HepG2 (cell line): ENCODE data around the gene CST3. TPM values are rescaled to one million over a fixed set of nuclear protein-coding genes. Genes with fewer than 3 reads are reported as not detected.

ENCODE experiments used
- ATAC-seq: fragments of 200-7000 bp; cut with Tn5 transposase; 3 replicates; pipeline ENCODE4 v1.9.1; 2020; ENCODE audit warnings: mild to moderate bottlenecking, moderate library complexity
- BruUV-seq: library from RNA; stranded (reverse); fragments of 400-500 nt; replicated peaks from 2 replicates; lab custom pipeline; 2021; lab: Mats Ljungman, UMichigan
- CTCF ChIA-PET: fragments of 300-600 bp; formaldehyde crosslinking; extraction: SDS; loops from one replicate; lab custom pipeline; 2021; ENCODE audit warnings: low total read pairs, inconsistent platforms, low intra/inter-chr PET ratio; lab: Yijun Ruan, JAX
- POLR2A ChIA-PET: fragments of 350-600 bp; sonication (Branson Sonifier 250); formaldehyde crosslinking; loops from one replicate; lab custom pipeline; 2020; ENCODE audit warnings: antibody characterized with exemption, inconsistent platforms; lab: Yijun Ruan, JAX
- DNase-seq: peaks from one replicate; pipeline ENCODE4 v3.0.0-alpha.2; 2015; ENCODE audit warnings: low spot score
- FAIRE-seq: peaks from 3 replicates; lab custom pipeline; 2011; peaks lifted over from hg19 to GRCh38; lab: Jason Lieb, UNC
- H2AFZ ChIP-seq: one replicate; pipeline ENCODE4 v1.6.1; 2011; ENCODE audit warnings: low read length, inconsistent platforms
- H3K27ac ChIP-seq: fragments of 300-600 bp; 3 replicates; pipeline ENCODE4 v1.8.0; 2011; ENCODE audit warnings: mixed run types, mild to moderate bottlenecking, mixed read lengths, low read length, inconsistent platforms; ENCODE audit not compliant: insufficient read depth; ENCODE audit errors: extremely low read length
- H3K27me3 ChIP-seq, 2 experiments: fragments of 200-600 bp in 1 of 2; 2 replicates in 1 of 2; 3 replicates in 1 of 2; pipeline versions ENCODE4 v1.6.0 to v1.8.0; 2011; ENCODE audit warnings: low read length in 2 of 2, mild to moderate bottlenecking in 2 of 2, moderate library complexity in 2 of 2, inconsistent platforms in 1 of 2; ENCODE audit not compliant: insufficient read depth in 2 of 2, control insufficient read depth in 1 of 2
- H3K36me3 ChIP-seq, 2 experiments: fragments of 200-600 bp in 1 of 2; replicated peaks in 1 of 2; 2 replicates in 1 of 2; 3 replicates in 1 of 2; pipeline versions ENCODE4 v1.5.1 to v1.8.0; 2011; ENCODE audit warnings: low read length in 2 of 2, inconsistent platforms in 1 of 2; ENCODE audit not compliant: insufficient read depth in 2 of 2, control insufficient read depth in 1 of 2
- H3K4me1 ChIP-seq: 2 replicates; pipeline ENCODE4 v1.5.1; 2012; ENCODE audit warnings: low read length, inconsistent platforms; ENCODE audit not compliant: insufficient read depth
- H3K4me2 ChIP-seq: 2 replicates; pipeline ENCODE4 v1.6.0; 2011; ENCODE audit warnings: low read depth, low read length, inconsistent platforms
- H3K4me3 ChIP-seq, 3 experiments: fragments of 200-600 bp in 1 of 3; sonication (generic), shearing (Covaris generic) in 1 of 3; replicated peaks in 1 of 3; 2 replicates each; pipeline ENCODE4 v1.5.1; 2011 to 2016; ENCODE audit warnings: low read length in 3 of 3, inconsistent platforms in 2 of 3, low read depth in 2 of 3, mild to moderate bottlenecking in 2 of 3, control low read depth in 1 of 3, mixed read lengths in 1 of 3; ENCODE audit not compliant: insufficient read depth in 1 of 3
- H3K79me2 ChIP-seq: one replicate; pipeline ENCODE4 v1.6.1; 2011; ENCODE audit warnings: low read length, inconsistent platforms; ENCODE audit not compliant: insufficient read depth
- H3K9ac ChIP-seq: 2 replicates; pipeline ENCODE4 v1.6.0; 2011; ENCODE audit warnings: mild to moderate bottlenecking, low read depth, low read length, inconsistent platforms; ENCODE audit not compliant: insufficient read depth
- H3K9me3 ChIP-seq: 2 replicates; pipeline ENCODE4 v1.5.1; 2012; ENCODE audit warnings: mild to moderate bottlenecking, low read length
- H4K20me1 ChIP-seq: 2 replicates; pipeline ENCODE4 v1.6.0; 2011; ENCODE audit warnings: inconsistent platforms, mild to moderate bottlenecking, low read length, moderate library complexity; ENCODE audit not compliant: insufficient read depth
- BCL6 ChIP-seq: IDR thresholded peaks from 2 replicates; pipeline ENCODE4 v1.6.1; 2016; ENCODE audit warnings: missing genetic modification reagents, missing compliant biosample characterization
- FOXC1 ChIP-seq: sonication (generic); formaldehyde crosslinking; IDR thresholded peaks from 2 replicates; pipeline ENCODE4 v1.8.0; 2022; ENCODE audit warnings: mild to moderate bottlenecking, missing genetic modification reagents, borderline replicate concordance
- MYNN ChIP-seq: sonication (generic); formaldehyde crosslinking; IDR thresholded peaks from 2 replicates; pipeline ENCODE4 v1.4.0; 2020; ENCODE audit warnings: mild to moderate bottlenecking, low read depth, missing genetic modification reagents
- SAP130 ChIP-seq: IDR thresholded peaks from 2 replicates; pipeline ENCODE4 v1.6.1; 2016; ENCODE audit warnings: low read depth
- ZBTB1 ChIP-seq: sonication (generic); formaldehyde crosslinking; IDR thresholded peaks from 2 replicates; pipeline ENCODE4 v1.4.0; 2020; ENCODE audit warnings: missing genetic modification reagents, borderline replicate concordance
- ZNF256 ChIP-seq: sonication (generic); formaldehyde crosslinking; conservative IDR thresholded peaks from 2 replicates; pipeline ENCODE4 v1.4.0; 2020; ENCODE audit warnings: missing genetic modification reagents
- ZNF446 ChIP-seq: sonication (generic); formaldehyde crosslinking; IDR thresholded peaks from 2 replicates; pipeline ENCODE4 v1.5.0; 2020; ENCODE audit warnings: mild to moderate bottlenecking, missing genetic modification reagents
- ZSCAN12 ChIP-seq: sonication (generic); formaldehyde crosslinking; IDR thresholded peaks from 2 replicates; pipeline ENCODE4 v1.9.0; 2021; ENCODE audit warnings: mild to moderate bottlenecking, missing genetic modification reagents
- WGBS: methylation state at CpG from one replicate; pipeline ENCODE4 v1.1.6; 2017; ENCODE audit warnings: low lambda C conversion rate; 5-methylcytosine and 5-hydroxymethylcytosine counted together
- in situ Hi-C: cut with HindIII; loops from 2 replicates; pipeline ENCODE4 v1.10.0; 2017; ENCODE audit warnings: low pct_unique_long_range_greater_than_20kb; ENCODE audit not compliant: extremely low pct_ligation_motif_present
- intact Hi-C: fragments of 100-400 bp; cut with micrococcal nuclease; formaldehyde crosslinking; loops from one replicate; pipeline ENCODE4 v1.10.0; 2022; ENCODE audit not compliant: unreplicated experiment
- polyA plus RNA-seq, 8 experiments: library from polyadenylated mRNA; depleted of rRNA in 3 of 8; stranded (reverse) in 7 of 8; unstranded in 1 of 8; fragments of >200 nt; fragmentation: Illumina TruSeq in 4 of 8; extraction: Trizol in 4 of 8; gene quantifications; 2 replicates each; pipeline versions ENCODE4 v1.2.1 to v1.2.3, GENCODE V29; 2011 to 2016; ENCODE audit warnings: low read depth in 4 of 8, missing spikeins in 1 of 8, mixed read lengths in 1 of 8; ENCODE audit not compliant: insufficient read depth in 1 of 8
- total RNA-seq, 5 experiments: library from RNA; depleted of rRNA; stranded (reverse); fragments of >200 nt; fragmentation: Illumina TruSeq; extraction: Trizol; gene quantifications; 2 replicates each; pipeline ENCODE4 v1.2.3, GENCODE V29; 2016; ENCODE audit warnings: low read depth in 1 of 5
- TF ChIP-seq, protein P1 (sequence below): sonication (generic); formaldehyde crosslinking; IDR thresholded peaks from 2 replicates; pipeline ENCODE4 v1.4.0; 2020; ENCODE audit warnings: missing genetic modification reagents, borderline replicate concordance
- TF ChIP-seq, protein P2 (sequence below): sonication (generic); IDR thresholded peaks from 2 replicates; pipeline ENCODE4 v1.6.1; 2016; ENCODE audit warnings: low read depth, borderline replicate concordance
- TF ChIP-seq, protein P3 (sequence below): sonication (generic); formaldehyde crosslinking; IDR thresholded peaks from 2 replicates; pipeline ENCODE4 v1.5.0; 2020; ENCODE audit warnings: mild to moderate bottlenecking, missing genetic modification reagents

CST3 gene
- total and polyA plus RNA-seq, 2 of the 13 experiments (the other 11 are each of a cell fraction or from before 2014, with no cell fraction given), result 690 to 1,005 TPM

DNA sequence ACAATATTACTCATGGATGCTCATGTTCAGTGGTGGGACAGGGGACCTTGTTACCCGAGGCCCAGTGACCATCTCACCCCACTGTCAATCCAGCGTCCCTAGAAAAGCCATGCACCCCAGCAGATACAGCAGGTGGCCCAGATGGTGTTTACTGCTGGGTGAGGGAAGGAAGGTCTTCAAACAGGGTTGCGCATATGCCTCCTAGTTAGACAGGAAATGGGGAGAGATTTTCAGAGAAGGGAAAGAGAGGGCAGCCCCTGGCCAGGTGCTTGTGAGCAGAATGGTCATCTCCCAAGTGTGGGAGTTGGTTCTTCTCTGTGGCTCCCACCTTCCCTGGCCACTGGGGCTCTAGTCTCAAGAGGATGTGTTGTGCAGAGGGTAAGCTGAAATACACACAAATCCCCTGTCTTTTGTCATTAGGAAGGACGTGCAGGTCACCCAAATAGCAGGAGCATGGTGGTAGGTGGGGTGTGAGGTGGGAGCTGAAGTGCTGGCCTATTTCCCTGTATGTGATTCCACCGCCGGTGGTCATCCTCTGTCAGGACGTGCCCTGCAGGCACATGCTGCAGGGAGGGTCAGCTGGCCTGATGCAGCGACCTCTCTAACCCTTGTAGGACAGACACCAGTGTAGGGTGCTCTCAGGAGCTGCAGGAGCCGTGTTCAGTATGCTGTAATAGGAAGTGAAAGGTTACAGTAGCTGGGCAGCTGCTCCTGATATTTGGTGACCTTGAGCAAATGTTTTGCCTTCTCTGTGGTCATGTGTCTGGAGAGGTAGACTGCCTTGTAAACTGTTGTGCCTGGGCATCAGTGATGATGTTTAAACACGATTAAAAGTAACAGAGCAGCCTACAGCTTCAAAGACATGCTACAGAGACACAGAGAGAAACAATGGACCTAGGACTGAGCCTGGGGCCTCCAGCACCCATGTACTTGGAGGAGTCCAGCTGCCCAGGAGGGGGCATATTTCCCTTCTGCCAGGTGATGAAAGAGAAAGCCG lies 3.2 kb upstream of the CST3 start (continued):
- TF ChIP-seq ZSCAN12 (CRISPR knock-in tag) (no peak), MYNN (no peak; the same call in 1 of the 2 replicates), ZBTB1 (CRISPR knock-in tag) (no peak), ZNF446 (CRISPR knock-in tag) (no peak), ZNF256 (no peak), FOXC1 (CRISPR knock-in tag) (peak; percentile 56; the same call in 1 of the 2 replicates)

DNA sequence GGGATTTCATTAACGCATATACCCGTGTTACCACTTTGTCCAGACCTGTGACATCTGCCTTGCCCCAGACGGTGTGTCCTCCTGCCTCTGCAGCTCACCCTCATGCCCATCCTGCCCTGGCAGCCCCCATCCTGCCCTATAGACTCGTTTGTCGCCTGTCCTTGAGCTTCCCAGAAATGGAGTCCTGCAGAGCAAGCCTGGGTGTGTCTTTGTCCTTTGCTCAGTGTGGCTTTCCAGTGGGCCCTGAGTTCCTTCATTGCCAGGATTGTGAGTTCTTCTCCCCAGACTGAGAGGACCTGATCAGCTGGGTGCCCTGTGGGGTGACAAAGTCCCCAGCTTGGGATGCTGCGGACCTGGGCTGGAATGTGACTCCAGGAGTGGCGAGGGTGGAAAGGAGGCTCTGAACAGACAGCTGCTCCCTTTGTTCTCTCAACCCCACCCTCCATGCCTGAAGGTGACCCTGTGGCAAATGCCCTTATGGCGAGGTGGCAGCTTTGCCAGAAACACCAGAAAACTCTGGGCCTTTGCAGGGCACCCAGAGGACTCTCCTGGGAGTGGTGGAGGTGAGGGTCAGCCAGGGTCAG lies 2.4 kb upstream of the CST3 start:
- Histone ChIP-seq H3K36me3 (peaks cover 2 to 3% of the 10 kb centered on the region in 2 experiments), H3K27ac (peak overlapping the region; percentile 48), H3K79me2 (peaks cover 24% of the 10 kb centered on the region), H4K20me1 (peaks cover 14% of the 10 kb centered on the region; the same call in 1 of the 2 replicates), H3K27me3 (no peaks in the 10 kb centered on the region; a peak in 1 of 5 replicates), H3K9ac (peak overlapping the region; percentile 50), H2AFZ (no peak overlapping the region), H3K4me3 (peak overlapping the region; percentile 24 to 66 (median 27); a peak in 5 of 6 replicates), H3K4me1 (peaks cover 68% of the 10 kb centered on the region), H3K9me3 (no peaks in the 10 kb centered on the region), H3K4me2 (peak overlapping the region; percentile 87)
- intact Hi-C loops (no loop called here), in situ Hi-C loops (no loop called here)
- FAIRE-seq (no peak), ATAC-seq (peak; percentile 5), DNase-seq (no peak)
- WGBS, result 17% methylated on average over 8 of the region's 8 CpGs
- CTCF ChIA-PET, result interaction anchor here (1.3 to 2.1 kb wide), 2 partner anchors 28 to 33 kb away, joined by 4 to 9 read pairs; no protein-coding TSS in a partner anchor
- POLR2A ChIA-PET, result interaction anchor here (0.5 to 18.0 kb wide), 15 partner anchors 10 to 1128 kb away, joined by 3 to 543 read pairs (median 5); partner anchors contain the start of gene NAPB
- no TSS peak for BruUV-seq
- TF ChIP-seq BCL6 (CRISPR knock-in tag), result peak; percentile 43; the same call in 1 of the 2 replicates
- TF ChIP-seq, protein P1, sequence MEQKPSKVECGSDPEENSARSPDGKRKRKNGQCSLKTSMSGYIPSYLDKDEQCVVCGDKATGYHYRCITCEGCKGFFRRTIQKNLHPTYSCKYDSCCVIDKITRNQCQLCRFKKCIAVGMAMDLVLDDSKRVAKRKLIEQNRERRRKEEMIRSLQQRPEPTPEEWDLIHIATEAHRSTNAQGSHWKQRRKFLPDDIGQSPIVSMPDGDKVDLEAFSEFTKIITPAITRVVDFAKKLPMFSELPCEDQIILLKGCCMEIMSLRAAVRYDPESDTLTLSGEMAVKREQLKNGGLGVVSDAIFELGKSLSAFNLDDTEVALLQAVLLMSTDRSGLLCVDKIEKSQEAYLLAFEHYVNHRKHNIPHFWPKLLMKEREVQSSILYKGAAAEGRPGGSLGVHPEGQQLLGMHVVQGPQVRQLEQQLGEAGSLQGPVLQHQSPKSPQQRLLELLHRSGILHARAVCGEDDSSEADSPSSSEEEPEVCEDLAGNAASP, result peak; percentile 46; the same call in 1 of the 2 replicates
- TF ChIP-seq, protein P2, sequence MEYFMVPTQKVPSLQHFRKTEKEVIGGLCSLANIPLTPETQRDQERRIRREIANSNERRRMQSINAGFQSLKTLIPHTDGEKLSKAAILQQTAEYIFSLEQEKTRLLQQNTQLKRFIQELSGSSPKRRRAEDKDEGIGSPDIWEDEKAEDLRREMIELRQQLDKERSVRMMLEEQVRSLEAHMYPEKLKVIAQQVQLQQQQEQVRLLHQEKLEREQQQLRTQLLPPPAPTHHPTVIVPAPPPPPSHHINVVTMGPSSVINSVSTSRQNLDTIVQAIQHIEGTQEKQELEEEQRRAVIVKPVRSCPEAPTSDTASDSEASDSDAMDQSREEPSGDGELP, result peak; percentile 94
- peak; percentile 45 for TF ChIP-seq SAP130 (CRISPR knock-in tag)
- TF ChIP-seq, protein P3, sequence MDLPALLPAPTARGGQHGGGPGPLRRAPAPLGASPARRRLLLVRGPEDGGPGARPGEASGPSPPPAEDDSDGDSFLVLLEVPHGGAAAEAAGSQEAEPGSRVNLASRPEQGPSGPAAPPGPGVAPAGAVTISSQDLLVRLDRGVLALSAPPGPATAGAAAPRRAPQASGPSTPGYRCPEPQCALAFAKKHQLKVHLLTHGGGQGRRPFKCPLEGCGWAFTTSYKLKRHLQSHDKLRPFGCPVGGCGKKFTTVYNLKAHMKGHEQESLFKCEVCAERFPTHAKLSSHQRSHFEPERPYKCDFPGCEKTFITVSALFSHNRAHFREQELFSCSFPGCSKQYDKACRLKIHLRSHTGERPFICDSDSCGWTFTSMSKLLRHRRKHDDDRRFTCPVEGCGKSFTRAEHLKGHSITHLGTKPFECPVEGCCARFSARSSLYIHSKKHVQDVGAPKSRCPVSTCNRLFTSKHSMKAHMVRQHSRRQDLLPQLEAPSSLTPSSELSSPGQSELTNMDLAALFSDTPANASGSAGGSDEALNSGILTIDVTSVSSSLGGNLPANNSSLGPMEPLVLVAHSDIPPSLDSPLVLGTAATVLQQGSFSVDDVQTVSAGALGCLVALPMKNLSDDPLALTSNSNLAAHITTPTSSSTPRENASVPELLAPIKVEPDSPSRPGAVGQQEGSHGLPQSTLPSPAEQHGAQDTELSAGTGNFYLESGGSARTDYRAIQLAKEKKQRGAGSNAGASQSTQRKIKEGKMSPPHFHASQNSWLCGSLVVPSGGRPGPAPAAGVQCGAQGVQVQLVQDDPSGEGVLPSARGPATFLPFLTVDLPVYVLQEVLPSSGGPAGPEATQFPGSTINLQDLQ, result 0 out of 2 replicates have a peak, but pooled peaks have one; percentile 54
